ENCODE data around the gene GSDMA. TPM values are rescaled to one million over a fixed set of nuclear protein-coding genes. Genes with fewer than 3 reads are reported as not detected.
"Not testable (repeated sequence)": the region's sequence is repeated elsewhere in the genome, so short reads cannot be mapped to it uniquely, and the experiment has no call there.

Gene GSDMA
- total RNA-seq, 1 experiment from 2014 or later, result not detected

DNA sequence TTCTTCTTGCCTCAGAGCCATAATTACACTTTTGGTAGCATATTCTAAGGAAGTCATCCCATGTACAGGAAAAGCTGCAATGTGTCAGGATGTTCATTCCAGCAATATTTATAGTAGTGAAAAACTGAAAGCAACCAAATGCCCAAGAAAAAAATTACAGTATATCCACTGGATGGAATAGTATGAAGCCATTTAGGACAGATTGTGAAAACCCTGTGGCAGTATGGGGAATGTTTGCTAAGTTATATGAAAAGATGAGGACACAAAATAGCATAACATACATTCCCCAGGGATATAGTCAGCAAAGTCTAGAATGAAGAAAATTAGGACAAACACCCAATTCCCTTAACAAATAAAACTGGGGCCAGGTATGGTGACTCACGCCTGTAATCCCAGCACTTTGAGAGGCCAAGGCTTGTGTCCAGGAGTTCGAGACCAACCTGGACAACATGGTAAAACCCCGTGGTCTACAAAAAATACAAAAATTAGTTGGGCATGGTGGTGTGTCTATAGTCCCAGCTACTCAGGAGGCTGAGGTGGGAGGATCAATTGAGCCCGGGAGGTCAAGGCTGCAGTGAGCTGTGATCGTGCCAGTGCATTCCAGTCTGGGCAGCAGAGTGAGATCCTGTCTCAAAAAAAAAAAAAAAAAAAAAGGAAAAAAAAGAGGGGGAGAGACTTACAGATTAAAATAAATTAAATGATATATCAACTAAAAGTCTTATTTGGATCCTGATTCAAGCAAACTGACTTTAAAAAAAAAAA lies 33.0 kb upstream of the GSDMA start:
- DNase-seq (ENCODE audit: low read depth), result peak; percentile 34

DNA sequence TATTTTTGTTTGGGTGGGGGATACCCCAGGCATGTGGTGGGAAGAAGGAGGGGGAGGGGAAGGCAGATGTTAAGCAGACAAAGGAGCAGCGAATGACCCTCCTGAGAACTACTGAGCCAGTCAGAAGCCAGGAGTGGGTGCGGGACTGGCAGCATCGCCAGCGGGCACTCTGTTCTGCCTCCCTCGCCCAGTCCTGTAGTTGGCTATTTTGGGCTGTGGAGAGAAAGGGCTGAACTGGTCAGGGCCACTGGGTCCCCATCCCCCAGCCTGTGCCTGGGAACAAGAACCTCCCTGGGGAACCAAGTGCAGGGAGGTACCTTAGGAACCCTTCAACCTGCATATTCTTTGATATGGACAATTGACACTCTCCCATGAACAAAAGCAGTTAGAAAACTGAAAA lies 28.9 kb upstream of the GSDMA start:
- DNase-seq (ENCODE audit: low read depth), result no peak

DNA sequence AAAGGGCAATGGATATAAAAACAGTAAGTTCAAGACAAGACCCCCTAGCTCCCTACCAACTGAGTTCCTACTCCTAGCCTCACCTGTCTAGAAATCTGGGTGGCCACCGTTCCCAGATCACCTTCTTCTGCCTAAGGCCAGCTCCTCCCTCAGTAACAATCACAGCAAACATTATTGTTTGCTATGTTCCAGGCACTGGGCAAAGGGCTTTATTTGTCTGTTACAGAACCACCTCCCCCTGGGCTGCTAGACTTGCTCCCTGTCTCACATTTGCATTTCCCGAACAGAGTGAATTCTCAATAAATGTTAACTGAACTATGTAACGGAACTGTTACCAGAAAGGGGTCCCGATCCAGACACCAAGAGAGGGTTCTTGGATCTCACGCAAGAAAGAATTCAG lies 28.5 kb upstream of the GSDMA start:
- DNase-seq (ENCODE audit: low read depth), result no peak

DNA sequence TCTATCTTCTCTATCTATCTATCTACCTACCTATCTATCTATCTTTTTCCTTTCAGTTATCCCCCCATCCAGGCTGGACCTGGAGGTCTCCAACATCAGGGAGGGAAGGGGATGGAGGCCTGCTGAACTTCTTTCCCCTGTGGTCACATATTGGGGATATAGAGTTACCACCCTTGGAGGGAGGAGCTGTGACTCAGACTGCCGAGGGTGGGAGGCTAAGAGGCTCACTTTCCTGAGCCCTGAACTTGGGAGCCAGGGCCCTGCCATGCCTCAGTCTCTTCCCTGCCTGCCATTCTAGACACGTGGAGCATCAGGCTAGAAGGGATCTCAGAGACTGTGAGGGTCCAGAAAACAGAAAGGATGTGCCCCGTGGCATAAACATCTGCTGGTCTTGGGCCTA lies 26.9 kb upstream of the GSDMA start:
- peak; percentile 51 for DNase-seq (ENCODE audit: low read depth)

DNA sequence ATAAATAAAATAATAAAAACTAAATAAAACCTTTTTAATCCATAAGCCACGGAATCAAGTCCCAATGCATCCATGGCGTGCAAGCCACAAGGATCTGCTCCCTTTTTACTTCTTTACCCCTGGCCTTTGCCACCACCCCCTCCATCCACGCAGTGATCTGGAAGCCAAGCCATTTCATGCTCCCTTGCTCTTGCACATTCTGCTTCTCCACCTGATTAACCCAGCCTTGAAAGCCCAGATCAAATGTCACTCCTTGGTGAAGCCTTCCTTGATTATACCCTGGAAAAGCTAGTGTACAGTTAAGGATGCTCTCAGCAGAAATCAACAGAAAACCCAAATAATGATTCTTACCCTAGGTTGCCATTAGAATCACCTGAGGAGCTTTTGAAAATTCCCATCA lies 25.4 kb upstream of the GSDMA start:
- DNase-seq (ENCODE audit: low read depth), result no peak

DNA sequence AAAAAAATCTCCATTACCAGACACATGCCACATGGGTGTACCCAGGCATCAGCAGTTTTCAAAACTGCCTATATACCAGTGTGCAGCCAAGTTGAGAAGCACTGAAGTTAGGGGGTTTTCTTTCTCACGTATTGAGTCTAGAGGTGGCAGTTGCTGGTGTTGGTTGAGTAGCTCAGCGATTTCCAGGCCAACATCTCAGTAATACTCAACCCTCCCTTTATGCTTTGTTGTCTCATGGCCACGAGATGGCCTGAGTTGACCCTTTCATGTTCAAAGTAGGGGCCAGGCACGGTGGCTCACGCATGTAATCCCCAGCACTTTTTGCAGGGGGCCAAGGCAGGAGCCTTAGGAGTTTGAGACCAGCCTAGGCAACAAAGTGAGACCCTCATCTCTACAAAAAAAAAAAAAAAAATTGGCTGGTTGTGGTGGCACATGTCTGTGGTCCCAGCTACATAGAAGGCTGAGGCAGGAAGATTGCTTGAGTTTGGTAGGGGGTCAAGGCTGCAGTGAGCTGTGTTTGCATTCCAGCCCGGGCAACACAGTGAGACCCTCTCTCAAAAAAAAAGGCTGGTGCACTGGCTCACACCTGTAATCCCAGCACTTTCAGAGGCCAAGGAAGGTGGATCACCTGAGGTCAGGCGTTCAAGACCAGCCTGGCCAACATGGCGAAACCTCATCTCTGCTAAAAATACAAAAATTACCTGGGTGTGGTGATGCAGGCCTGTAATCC lies 24.5 kb upstream of the GSDMA start:
- no peak for DNase-seq (ENCODE audit: low read depth)

DNA sequence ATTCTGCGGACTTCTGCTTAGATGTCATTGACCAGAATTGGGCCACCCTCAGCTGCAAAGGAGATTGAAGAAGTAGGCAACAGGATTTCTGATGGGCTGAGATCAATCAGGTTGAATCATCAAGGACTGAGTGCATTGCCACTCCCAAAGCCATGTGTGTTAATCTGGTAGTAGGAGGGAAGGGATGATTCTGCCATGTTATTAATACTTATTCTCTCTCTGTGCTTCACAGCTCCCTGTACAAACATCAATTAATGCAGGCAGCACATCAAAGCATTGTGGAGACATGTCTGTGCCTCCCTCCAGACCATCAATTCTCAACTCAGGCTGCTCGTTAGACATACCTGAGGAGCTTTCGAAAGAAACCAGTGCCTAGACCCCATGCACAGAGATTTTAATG lies 23.7 kb upstream of the GSDMA start:
- DNase-seq (ENCODE audit: low read depth), result no peak

DNA sequence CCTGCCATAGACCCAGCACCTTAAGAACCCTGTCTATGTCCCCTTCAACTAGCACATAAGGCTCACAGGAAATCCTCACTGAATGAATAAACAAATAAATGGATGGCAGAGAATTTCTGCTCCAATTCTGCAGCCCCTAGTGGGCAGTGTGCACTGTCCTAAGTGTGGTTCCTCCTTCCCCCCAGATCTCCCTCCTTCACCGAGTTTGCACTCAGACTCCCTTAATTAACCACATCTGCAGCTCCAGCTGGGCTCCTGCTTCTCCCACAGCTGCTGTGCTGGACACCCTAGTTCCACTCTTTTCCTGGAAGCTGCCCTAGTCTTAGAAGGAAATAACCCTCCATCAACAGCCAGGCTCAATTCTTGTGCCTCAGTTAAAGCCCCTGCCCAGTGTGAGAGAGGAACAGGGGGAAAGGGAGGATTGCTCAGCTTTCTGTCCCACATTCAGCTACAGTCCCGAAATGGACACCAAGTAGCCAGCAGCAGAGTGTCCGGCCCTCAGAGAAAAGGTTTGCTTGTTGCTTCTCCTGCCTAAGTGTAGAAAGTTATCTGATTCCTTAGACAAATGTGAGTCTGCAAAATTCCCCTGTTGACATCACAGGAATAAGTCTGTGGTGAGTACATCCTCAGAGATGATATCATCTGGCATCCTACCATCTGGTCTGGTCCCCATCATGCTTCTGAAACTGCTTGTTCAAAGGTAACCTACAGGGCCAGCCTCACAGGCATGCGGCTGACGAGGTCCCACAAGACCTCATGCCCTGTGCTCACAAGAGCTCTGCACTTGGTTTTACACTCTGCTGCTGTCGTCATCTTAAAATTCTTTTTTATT lies 23.0 kb upstream of the GSDMA start:
- peak; percentile 66 for DNase-seq (ENCODE audit: low read depth)

DNA sequence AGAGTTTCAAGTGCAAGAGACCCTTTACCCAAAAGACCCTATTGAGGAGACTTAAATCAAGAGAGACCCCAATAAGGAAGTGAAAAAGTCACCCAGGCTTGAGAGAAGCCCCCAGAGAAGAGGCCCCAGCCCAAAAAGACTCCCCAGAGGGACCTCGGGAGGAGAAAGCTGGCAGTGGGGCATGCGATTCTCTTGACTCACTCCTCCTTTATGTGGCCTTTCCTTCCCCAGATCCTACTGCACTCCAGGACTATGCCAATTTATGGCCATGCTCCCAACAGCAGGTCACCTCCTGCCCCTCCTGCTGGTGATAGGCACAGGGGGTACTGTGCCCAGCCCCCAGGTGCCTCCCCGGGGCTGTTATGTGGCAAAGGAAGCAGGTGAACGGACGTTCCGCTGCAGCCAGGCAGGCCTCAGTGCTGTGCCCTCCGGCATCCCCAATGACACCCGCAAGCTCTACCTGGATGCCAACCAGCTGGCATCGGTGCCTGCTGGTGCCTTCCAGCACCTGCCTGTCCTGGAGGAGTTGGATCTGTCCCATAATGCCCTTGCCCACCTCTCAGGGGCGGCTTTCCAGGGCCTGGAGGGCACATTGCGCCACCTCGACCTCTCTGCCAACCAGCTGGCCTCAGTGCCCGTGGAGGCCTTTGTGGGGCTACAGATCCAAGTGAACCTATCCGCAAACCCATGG lies 19.0 kb upstream of the GSDMA start:
- DNase-seq (ENCODE audit: low read depth), result no peak

DNA sequence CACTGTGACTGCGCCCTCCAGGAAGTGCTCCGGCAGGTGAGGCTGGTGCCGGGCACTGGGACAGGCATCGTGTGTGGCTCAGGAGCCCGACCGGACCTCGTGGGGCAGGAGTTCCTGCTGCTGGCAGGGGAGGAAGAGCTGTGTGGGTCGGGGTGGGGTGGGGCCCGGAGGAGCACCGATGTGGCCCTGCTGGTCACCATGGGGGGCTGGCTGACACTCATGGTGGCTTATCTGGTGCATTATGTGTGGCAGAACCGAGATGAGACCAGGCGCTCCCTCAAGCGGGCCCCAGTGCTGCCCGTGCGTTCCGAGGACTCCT lies 18.5 kb upstream of the GSDMA start:
- DNase-seq (ENCODE audit: low read depth), result no peak

DNA sequence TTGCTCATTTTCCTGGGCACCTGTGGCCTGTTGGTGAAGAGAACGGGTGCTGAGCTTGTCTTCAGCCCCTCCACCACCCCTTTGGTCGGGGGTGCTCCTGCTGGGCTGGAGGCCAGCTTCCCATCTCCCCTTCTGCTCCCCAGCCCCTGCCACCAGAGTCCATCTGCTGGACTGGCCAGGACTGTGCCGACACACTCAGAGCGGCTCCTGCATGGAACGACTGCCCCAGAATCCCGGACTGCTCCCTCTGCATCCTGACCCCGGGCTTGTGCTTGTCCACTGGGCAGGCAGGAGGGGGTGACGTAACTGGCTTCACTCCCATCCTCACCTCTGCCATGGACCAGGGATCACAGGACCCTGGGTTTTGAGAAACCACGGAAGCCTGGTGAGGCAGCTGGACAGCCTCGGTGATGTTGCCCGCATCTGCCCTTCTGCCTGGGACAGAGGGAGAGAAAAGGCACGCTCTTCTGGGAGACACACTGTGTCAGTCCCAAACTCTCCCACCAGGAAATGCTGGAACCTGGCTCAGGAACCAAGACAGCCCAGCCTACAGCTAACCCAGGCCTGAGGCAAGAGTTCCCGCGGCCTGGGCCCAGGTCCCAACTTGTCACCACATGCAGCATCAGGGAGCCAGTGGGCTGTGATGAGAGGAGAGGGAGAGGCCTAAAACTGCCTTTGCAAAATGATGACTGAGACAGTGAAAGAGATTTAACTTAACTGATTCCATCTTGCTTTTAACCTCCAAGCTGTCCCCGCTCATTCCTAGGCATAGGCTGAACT lies 16.1 kb upstream of the GSDMA start:
- DNase-seq (ENCODE audit: low read depth), result no peak

DNA sequence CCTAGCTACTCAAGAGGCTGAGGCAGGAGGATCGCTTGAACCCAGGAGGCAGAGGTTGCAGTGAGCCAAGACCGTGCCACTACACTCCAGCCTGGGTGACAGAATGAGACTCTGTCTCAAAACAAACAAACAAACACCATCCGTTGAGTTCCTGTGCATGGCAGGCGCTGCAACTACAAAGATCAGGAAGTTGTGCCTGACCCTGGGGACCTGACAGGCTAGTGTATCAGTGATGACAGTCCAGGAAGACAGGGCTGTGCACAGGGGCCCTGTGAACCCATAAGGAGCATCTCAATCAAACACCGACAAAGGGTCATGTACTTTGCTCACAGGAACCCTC lies 14.3 kb upstream of the GSDMA start:
- not testable (repeated sequence) for DNase-seq (ENCODE audit: low read depth)

DNA sequence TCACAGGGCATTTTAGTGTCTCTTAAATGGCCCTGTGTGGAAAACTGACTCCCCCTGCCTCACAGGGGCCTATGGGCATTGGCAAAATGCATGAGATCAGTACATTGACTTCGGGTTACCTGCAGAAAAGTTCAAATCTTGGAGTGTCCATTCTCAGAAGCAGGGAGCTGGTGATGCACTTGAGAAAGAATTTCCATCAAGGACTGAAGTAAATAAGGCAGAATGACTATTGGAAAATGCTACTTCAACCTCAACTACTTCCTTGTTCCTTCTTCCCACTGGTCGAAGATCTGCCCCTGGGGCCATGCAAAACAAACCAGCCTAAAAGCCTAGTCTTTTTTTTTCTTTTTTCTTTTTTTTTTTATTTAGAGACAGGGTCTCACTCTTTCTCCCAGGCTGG lies 13.8 kb upstream of the GSDMA start:
- no peak for DNase-seq (ENCODE audit: low read depth)

DNA sequence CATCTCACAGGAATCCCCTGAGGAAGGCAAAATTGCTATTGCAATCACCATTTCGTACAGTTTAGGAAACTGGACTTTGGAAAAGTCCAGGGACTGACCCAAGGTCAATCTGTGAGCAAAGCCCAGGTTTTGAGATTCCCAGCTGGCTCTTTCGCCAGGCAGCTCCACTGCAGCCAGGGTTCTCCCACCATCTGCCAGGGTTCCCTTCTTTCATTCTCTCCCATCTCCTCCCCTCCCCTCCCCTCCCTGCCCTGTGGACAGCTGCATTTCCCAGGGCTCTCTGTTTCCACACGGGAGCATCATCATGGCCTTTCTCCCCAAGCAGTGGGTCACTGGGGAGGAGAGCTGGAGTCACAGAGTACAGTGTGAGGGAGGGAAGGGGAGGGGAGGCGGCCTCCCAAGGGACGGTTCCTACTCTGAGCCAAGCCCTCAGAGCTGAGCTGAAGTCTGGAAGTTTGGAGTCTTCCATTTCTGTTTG lies 11.9 kb upstream of the GSDMA start:
- DNase-seq (ENCODE audit: low read depth), result no peak

DNA sequence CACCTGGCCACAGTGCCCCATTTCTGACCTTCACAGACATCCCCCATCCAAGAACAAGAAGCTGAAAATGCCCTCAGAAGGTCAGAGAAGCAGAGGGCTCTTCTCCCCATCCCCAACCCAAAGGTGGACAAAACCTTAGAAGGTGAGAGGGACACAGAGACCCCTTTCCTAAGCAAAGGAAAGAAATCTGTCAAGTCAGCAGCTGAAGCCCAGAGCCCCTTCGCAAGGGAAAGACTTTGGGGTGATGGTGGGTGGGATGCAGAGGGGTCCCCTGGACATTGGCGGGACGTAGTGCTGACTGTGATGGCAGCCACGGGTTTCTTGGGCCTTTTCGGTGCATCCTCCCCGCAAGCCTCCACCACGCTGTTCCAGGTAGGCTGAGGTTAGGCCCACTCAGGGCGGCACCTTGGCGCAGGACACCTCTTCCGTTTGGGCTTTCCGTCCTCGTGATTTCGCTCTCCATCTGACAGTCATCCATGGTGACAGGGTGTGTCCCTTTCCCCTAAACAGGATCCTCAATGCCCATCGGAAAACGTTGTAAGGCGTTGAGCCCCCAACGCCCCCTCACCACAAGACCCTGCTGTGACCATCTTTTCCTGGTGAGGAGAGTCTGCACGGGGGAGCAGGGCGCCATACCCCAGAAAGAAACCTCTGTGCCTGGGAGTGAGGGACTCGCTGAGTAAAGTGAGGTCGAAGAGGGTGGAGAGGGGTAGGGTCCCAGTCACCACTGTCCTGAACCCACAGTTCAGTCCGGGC lies 10.7 kb upstream of the GSDMA start:
- DNase-seq (ENCODE audit: low read depth), result no peak

DNA sequence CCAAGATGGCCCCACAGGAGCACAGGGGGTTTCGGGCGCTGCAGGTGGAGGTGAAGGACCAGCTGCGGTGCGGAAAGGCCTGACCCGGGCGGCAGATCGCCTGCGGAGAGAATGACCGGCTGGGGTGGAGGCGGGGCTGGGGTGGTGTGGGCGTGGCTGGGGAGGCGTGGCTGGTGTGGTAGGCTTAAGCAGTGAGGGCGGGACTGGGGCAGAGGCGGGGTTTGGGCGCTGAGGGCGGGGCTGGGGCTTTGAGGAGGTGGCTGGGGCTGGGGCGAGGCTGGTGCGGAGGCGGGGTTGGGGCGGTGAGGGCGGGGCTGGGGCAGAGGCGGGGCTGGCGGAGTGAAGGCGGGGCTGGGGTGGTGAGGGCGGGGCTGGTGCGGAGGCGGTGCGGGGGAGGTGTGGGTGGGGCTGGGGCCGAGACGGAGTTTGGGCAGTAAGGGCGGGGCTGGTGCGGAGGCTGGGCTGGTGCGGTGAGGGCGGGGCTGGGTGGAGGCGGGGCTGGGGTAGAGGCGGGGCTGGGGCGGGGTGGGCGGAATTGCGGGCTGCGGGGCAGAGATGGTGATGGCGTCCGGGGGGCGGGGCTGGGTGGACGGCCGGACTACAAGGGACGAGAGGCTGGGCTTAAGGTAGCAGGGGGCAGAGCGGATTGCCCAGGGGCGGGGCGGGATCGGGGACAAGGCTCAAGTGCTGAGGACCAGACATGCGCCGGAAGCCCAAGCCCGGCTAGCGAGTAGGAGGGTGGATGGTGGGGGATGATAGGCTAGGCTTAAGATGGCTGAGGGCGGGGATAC lies 9.9 kb upstream of the GSDMA start:
- DNase-seq (ENCODE audit: low read depth), result peak; percentile 93

DNA sequence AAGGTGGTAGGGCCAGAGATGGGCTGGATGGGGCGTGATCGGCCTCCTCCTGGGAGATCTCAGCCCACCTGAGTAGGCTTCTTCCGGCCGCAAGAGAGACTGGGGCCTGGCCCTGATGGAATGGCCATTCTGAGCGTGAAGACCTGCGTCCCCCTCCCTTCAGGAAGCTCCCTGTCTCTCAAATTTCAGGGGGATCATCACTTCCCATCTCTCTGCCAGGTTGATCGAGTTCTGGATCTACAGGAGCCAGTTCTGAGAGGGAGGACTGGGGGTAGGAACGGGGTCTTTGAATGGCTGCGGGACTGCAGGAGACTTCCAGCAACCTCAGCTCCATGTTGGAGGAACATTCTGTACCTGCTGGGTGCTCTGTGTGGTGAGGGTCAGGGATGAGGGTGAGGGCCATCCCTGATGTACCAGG lies 9.3 kb upstream of the GSDMA start:
- DNase-seq (ENCODE audit: low read depth), result no peak

DNA sequence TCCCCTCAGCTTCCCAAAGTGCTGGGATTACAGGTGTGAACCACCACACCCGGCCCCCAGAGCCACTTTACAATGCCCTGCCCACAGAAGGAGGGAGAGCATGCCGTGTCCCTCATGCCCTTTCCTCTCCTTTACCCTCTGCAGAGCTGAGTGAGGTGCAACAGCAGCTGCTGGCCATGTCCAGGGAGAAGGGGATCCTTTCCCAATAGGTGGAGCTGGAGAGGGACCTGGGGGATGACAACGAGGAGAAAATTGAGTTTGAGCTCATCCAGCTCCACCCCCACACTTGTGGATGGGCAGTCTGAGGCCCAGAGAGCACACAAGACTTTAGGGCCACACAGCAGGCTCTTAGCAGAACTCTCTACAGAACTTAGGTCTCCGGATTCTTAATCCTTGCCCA lies 7.9 kb upstream of the GSDMA start:
- no peak for DNase-seq (ENCODE audit: low read depth)

DNA sequence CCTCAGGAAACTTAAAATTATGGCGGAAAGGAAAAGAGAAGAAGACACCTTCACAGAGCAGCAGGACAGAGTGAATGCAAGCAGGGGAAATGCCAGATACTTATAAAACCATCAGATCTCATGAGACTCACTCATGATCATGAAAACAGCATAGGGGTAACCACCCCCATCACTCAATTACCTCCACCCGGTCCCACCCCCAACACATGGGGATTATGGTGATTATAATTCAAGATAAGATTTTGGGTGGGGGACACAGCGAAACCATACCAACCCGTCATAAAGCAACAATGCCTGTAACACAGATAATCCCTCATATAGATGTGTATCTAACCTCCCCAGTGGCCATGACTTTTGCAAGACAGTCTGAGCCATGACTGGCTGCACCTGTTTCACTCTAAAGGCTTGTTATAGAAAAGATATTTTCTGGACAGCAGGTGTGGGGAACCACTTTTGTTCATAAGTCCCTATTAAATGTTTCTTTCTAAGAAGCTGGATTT lies 7.0 kb upstream of the GSDMA start:
- no peak for DNase-seq (ENCODE audit: low read depth)

Data from Daoy (cell line).